ENCODE measurements around the gene ZXDC. TPM values are rescaled to one million over a fixed set of nuclear protein-coding genes. Genes with fewer than 3 reads are reported as not detected.

ZXDC gene
- total and polyA plus RNA-seq, 9 of the 15 experiments (the other 6 are each of a cell fraction or from before 2014, with no cell fraction given), result 0.59 to 13.4 (median 7.3) TPM

GRCh38 chr3:126442856-126443242, 32.8 kb downstream of the ZXDC start:
- FAIRE-seq (no peak), DNase-seq (ENCODE audit: extremely low read depth in 1 of 4, low spot score in 3 of 4) (no peak), ATAC-seq (no peak)
- Histone ChIP-seq H2AFZ (ENCODE audit: low read depth, low read length) (no peak overlapping the region), H3K9me1 (ENCODE audit: control insufficient read depth, insufficient read depth, low read length) (no peaks in the 10 kb centered on the region), H3K4me2 (ENCODE audit: insufficient read depth, low read length) (no peak overlapping the region), H3K4me1 (replicated peaks in 1 of 2; ENCODE audit: control insufficient read depth in 2 of 2, insufficient read depth in 2 of 2, low read length in 2 of 2) (no peaks in the 10 kb centered on the region), H3K4me3 (no peak overlapping the region), H3K36me3 (ENCODE audit: control insufficient read depth, insufficient read depth, low read length) (0 out of 3 replicates have a peak, but pooled peaks cover 1% of the 10 kb centered on the region), H3K27ac (ENCODE audit: extremely low read depth, low read depth, low read length) (no peak overlapping the region), H3K9me3 (replicated peaks; ENCODE audit: control insufficient read depth, insufficient read depth, low read depth, low read length) (no peaks in the 10 kb centered on the region), H3K27me3 (ENCODE audit: control insufficient read depth in 2 of 2, insufficient read depth in 2 of 2, low read length in 2 of 2) (no peaks in the 10 kb centered on the region), H3K9ac (ENCODE audit: insufficient read depth in 1 of 2, low read depth in 2 of 2, low read length in 2 of 2) (no peak overlapping the region), H3K79me2 (ENCODE audit: control insufficient read depth, insufficient read depth, low read length) (no peaks in the 10 kb centered on the region), H4K20me1 (replicated peaks; ENCODE audit: control insufficient read depth, insufficient read depth, low read length) (no peaks in the 10 kb centered on the region)
- POLR2A ChIA-PET, result no interaction called here
- CTCF ChIA-PET (ENCODE audit: low intra/inter-chr PET ratio), result no interaction called here
- TF ChIP-seq ZBTB43 (CRISPR knock-in tag; IDR thresholded peaks at IDR 0.05) (no peak), HDAC6 (IDR thresholded peaks at IDR 0.05; ENCODE audit: low read depth, low read length) (no peak), RBFOX2 (IDR thresholded peaks at IDR 0.05; ENCODE audit: low read depth, low read length) (no peak), ZNF668 (CRISPR knock-in tag; IDR thresholded peaks at IDR 0.05) (no peak), EHMT2 (IDR thresholded peaks at IDR 0.05) (no peak)
- intact Hi-C loops (cut with micrococcal nuclease) (no loop called here), in situ Hi-C loops (cut with MboI) (no loop called here)
- no TSS peak for BruUV-seq (replicated peaks)
- WGBS (ENCODE audit: insufficient coverage, low coverage, missing lambda C conversion rate), result 93% methylated on average over 2 of the region's 3 CpGs
